ENCODE results near the gene PEX12. TPM values are rescaled to one million over a fixed set of nuclear protein-coding genes. Genes with fewer than 3 reads are reported as not detected.

Gene PEX12
- total RNA-seq, 2 donors from 2014 or later, result 9.4 to 11.6 TPM

DNA sequence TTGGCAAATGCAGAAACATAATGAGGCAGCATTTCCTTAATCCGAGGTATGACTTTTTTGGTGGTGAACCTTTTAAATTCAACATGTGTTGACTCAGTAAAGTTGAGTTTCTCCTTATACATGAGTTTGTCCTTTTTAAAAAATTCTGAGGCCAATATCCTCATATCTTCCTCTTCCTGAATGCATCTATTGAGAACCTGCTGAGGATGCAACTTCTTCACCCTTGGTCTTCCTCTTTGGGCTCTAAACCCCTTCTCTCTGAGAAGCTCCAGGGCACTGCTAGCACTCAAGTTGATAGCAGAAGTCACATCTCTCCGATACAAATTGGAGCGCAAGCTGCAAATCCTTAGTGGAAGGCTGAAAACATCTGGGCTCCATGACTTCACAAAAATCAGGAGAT is 21.0 kb downstream of the PEX12 start:
- Histone ChIP-seq H3K27me3 (replicated peaks; ENCODE audit: insufficient read depth) (no peaks in the 10 kb centered on the region), H3K27ac (no peak overlapping the region), H3K36me3 (no peaks in the 10 kb centered on the region), H3K9me3 (no peaks in the 10 kb centered on the region), H3K4me1 (replicated peaks) (no peaks in the 10 kb centered on the region), H3K4me3 (no peak overlapping the region)
- intact Hi-C loops (cut with DNase I), result no loop called here
- 87% methylated on average over 3 of the region's 3 CpGs for WGBS
- TF ChIP-seq CTCF (IDR thresholded peaks at IDR 0.05) (no peak), POLR2A (IDR thresholded peaks at IDR 0.05) (no peak), POLR2AphosphoS5 (IDR thresholded peaks at IDR 0.05) (no peak)
- no peak for DNase-seq (ENCODE audit: low spot score)

DNA sequence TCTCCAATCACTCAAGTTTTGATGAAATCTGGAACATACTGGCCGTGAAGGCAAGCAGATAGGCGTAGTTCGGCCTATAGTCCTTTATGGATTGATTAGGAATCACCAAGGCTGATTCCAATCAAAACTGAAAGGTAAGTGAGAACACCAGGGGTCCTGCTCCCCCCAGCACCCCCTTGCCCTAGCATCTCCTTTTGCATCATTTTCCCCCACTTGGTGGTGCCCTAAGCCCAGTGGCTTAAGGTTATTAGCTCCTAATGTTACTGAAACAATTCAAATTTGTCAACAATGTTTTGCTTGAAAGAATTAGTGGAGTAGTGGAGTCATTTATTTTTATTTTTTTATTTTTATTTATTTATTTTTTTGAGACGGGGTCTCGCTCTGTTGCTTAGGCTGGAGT is 22.7 kb downstream of the PEX12 start:
- Histone ChIP-seq H3K27me3 (replicated peaks; ENCODE audit: insufficient read depth) (no peaks in the 10 kb centered on the region), H3K4me1 (replicated peaks) (no peaks in the 10 kb centered on the region), H3K9me3 (no peaks in the 10 kb centered on the region), H3K4me3 (no peak overlapping the region), H3K36me3 (no peaks in the 10 kb centered on the region), H3K27ac (no peak overlapping the region)
- 81% methylated on average over 5 of the region's 5 CpGs for WGBS
- intact Hi-C loops (cut with DNase I), result no loop called here
- TF ChIP-seq POLR2A (IDR thresholded peaks at IDR 0.05) (no peak), POLR2AphosphoS5 (IDR thresholded peaks at IDR 0.05) (no peak), CTCF (IDR thresholded peaks at IDR 0.05) (no peak)
- no peak for DNase-seq (ENCODE audit: low spot score)

GRCh38 chr17:35554668-35555067 is 23.7 kb downstream of the PEX12 start:
- Histone ChIP-seq H3K27me3 (replicated peaks; ENCODE audit: insufficient read depth) (no peaks in the 10 kb centered on the region), H3K4me1 (replicated peaks) (no peaks in the 10 kb centered on the region), H3K27ac (no peak overlapping the region), H3K36me3 (no peaks in the 10 kb centered on the region), H3K9me3 (no peaks in the 10 kb centered on the region), H3K4me3 (no peak overlapping the region)
- TF ChIP-seq POLR2AphosphoS5 (IDR thresholded peaks at IDR 0.05), result no peak
- no peak for TF ChIP-seq POLR2A (IDR thresholded peaks at IDR 0.05)
- TF ChIP-seq CTCF (IDR thresholded peaks at IDR 0.05), result no peak
- no peak for DNase-seq (ENCODE audit: low spot score)
- intact Hi-C loops (cut with DNase I), result no loop called here
- WGBS, result 75% methylated on average over 5 of the region's 5 CpGs

DNA sequence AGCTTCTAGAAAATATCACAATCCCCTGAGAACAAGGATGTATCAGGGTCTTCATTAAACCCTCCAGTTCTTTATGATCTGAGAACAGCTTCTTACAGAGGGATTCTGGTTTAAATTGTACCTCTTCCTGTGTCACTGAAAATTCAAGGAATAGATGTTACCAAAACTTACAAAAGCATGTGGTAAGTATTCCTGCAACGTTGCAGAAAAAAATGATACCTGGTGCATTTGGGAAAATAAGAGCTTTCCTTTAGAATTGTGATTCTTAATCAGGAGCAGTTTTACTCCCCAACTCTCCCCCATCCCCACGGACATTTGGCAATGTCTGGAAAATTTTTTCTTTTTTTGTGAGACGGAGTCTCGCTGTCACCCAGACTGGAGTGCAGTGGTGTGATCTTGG is 25.1 kb downstream of the PEX12 start:
- Histone ChIP-seq H3K36me3 (no peaks in the 10 kb centered on the region), H3K4me1 (replicated peaks) (no peaks in the 10 kb centered on the region), H3K27me3 (replicated peaks; ENCODE audit: insufficient read depth) (no peaks in the 10 kb centered on the region), H3K27ac (no peak overlapping the region), H3K4me3 (no peak overlapping the region), H3K9me3 (no peaks in the 10 kb centered on the region)
- no peak for DNase-seq (ENCODE audit: low spot score)
- TF ChIP-seq POLR2A (IDR thresholded peaks at IDR 0.05), result no peak
- TF ChIP-seq POLR2AphosphoS5 (IDR thresholded peaks at IDR 0.05), result no peak
- no peak for TF ChIP-seq CTCF (IDR thresholded peaks at IDR 0.05)
- 67% methylated on average over 4 of the region's 4 CpGs for WGBS
- intact Hi-C loops (cut with DNase I), result no loop called here

DNA sequence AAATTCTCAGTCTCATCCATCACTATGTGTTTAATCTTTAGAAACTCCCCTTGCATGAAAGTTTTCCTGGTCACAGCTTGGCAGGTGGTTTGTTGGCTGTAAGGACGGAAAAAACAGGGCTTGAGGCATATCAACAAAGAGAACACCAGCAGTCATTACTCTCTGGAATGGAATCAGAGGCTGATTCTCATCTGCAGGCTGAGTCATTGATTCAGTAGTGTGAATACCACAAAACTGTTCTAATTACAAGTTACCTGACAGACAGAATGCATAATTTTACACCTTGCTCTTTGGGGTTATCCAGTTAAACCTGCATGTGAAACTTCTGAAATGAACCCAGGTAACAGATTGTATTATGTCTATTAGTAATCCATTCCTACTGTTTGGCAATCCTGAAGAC is 29.4 kb downstream of the PEX12 start:
- Histone ChIP-seq H3K36me3 (no peaks in the 10 kb centered on the region), H3K4me3 (no peak overlapping the region), H3K27ac (no peak overlapping the region), H3K9me3 (no peaks in the 10 kb centered on the region), H3K27me3 (replicated peaks; ENCODE audit: insufficient read depth) (no peaks in the 10 kb centered on the region), H3K4me1 (replicated peaks) (no peaks in the 10 kb centered on the region)
- no peak for DNase-seq (ENCODE audit: low spot score)
- intact Hi-C loops (cut with DNase I), result no loop called here
- TF ChIP-seq POLR2AphosphoS5 (IDR thresholded peaks at IDR 0.05) (no peak), CTCF (IDR thresholded peaks at IDR 0.05) (no peak), POLR2A (IDR thresholded peaks at IDR 0.05) (no peak)
- WGBS, result 43% methylated on average over 1 of the region's 1 CpG

Measured in prostate gland (tissue), 2 donors.